Measurements from ENCODE around the gene TLX3.

- no peak for TF ChIP-seq CTCF (IDR thresholded peaks at IDR 0.05)
- no peak for TF ChIP-seq POLR2AphosphoS5 (IDR thresholded peaks at IDR 0.05; ENCODE audit: low read depth, low read length)
- TF ChIP-seq REST (IDR thresholded peaks at IDR 0.05; ENCODE audit: insufficient read depth in 1 of 2, low read depth in 2 of 2, low read length in 1 of 2) = no peak
- TF ChIP-seq TCF7L2 (IDR thresholded peaks at IDR 0.05; ENCODE audit: low read depth, low read length) = no peak
Measured at GRCh38 chr5:171313481-171314206, 4.6 kb downstream of the TLX3 start.
